ENCODE results near the gene FLYWCH1.

GRCh38 chr16:2963723-2964474 is 52.2 kb downstream of the FLYWCH1 start, which contains the start of gene KREMEN2:
- peak; percentile 13 for TF ChIP-seq CTCF (IDR thresholded peaks at IDR 0.05; ENCODE audit: borderline replicate concordance, extremely low read depth, low read length, poor library complexity, severe bottlenecking)
- no peak for TF ChIP-seq EZH2 (IDR thresholded peaks at IDR 0.05; ENCODE audit: borderline replicate concordance, low read depth, low read length, severe bottlenecking)

Data from DND-41 (cell line).